ENCODE measurements around the gene SSRP1. TPM values are rescaled to one million over a fixed set of nuclear protein-coding genes. Genes with fewer than 3 reads are reported as not detected.

The SSRP1 gene
- total and polyA plus RNA-seq, 2 of the 13 experiments (the other 11 are each of a cell fraction or from before 2014, with no cell fraction given) = 93.6 to 129 TPM

DNA sequence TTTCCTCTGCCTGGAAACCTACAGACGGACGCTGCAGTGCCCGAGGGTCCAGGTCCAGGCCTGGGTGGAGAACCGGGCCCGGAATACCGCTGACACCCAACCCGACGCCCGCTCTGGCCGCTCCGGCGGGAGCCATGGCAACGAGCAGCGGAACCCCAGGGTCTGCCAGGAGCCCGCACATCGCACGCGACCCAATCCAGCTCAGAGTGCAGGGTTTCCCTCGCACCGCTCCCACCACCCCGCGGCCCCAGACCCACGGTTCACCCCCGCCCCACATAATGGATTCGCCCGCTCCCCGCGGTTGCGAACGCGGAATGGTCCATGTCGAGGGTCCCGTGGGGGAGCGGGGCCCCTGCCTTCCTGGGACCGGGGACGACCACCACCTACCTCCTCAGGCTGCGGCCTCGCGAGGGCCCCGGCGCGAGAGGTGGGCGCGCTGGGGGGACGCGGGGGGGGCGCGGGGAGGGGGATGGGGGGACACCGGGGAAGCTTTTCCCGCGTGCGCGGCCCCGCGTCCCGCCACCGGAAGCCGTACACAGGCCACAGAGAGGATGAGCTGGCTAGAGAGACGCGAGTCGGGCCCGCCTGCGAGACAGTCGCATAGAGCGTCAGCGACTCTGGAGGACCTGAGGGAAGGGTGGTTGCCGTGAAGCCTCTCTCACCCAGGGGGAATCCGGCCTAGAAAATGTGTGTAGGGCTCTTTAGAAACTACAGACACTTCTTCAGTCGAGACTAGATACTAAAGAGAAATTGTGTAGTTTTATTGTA, at the start of gene SSRP1 (continued):
- TF ChIP-seq ZFP90 (CRISPR knock-in tag; IDR thresholded peaks at IDR 0.05; ENCODE audit: borderline replicate concordance) = no peak
- TF ChIP-seq ZNF850 (CRISPR knock-in tag; conservative IDR thresholded peaks at IDR 0.05) = no peak
- no peak for TF ChIP-seq KDM1A (CRISPR knock-in tag; IDR thresholded peaks at IDR 0.05)
- TF ChIP-seq PHF20 (CRISPR knock-in tag; IDR thresholded peaks at IDR 0.05) = peak; percentile 87
- TF ChIP-seq HOXA9 (CRISPR knock-in tag; IDR thresholded peaks at IDR 0.05; ENCODE audit: borderline replicate concordance) = no peak
- no peak for TF ChIP-seq PLRG1 (conservative IDR thresholded peaks at IDR 0.05)
- no peak for TF ChIP-seq ZNF512B (CRISPR knock-in tag; IDR thresholded peaks at IDR 0.05; ENCODE audit: borderline replicate concordance)
- no peak for TF ChIP-seq HDAC6 (IDR thresholded peaks at IDR 0.05; ENCODE audit: low read depth, low read length)
- peak; percentile 74; the same call in 1 of the 2 replicates for TF ChIP-seq CBFB (CRISPR knock-in tag; IDR thresholded peaks at IDR 0.05)
- no peak for TF ChIP-seq SETDB1 (CRISPR knock-in tag; IDR thresholded peaks at IDR 0.05; ENCODE audit: borderline replicate concordance)
- TF ChIP-seq KLF6 (CRISPR knock-in tag; IDR thresholded peaks at IDR 0.05) = 0 out of 2 replicates have a peak, but pooled peaks have one; percentile 44
- TF ChIP-seq HMGXB3 (CRISPR knock-in tag; IDR thresholded peaks at IDR 0.05; ENCODE audit: borderline replicate concordance) = peak; percentile 43; the same call in 1 of the 2 replicates
- TF ChIP-seq ZNF207 (IDR thresholded peaks at IDR 0.05; ENCODE audit: borderline replicate concordance) = no peak
- peak; percentile 53; the same call in 1 of the 2 replicates for TF ChIP-seq ZNF749 (CRISPR knock-in tag; IDR thresholded peaks at IDR 0.05; ENCODE audit: borderline replicate concordance)
- no peak for TF ChIP-seq ZEB1 (IDR thresholded peaks at IDR 0.05; ENCODE audit: insufficient replicate concordance, low read depth)
- TF ChIP-seq RFXAP (CRISPR knock-in tag; IDR thresholded peaks at IDR 0.05; ENCODE audit: borderline replicate concordance) = peak; percentile 64; the same call in 1 of the 2 replicates
- TF ChIP-seq ZNF292 (CRISPR knock-in tag; IDR thresholded peaks at IDR 0.05; ENCODE audit: borderline replicate concordance, low read depth) = no peak
- TF ChIP-seq NAIF1 (CRISPR knock-in tag; IDR thresholded peaks at IDR 0.05; ENCODE audit: borderline replicate concordance) = no peak
- TF ChIP-seq ZNF12 (CRISPR knock-in tag; IDR thresholded peaks at IDR 0.05) = 0 out of 2 replicates have a peak, but pooled peaks have one; percentile 14
- TF ChIP-seq JARID2 (CRISPR knock-in tag; IDR thresholded peaks at IDR 0.05; ENCODE audit: insufficient replicate concordance) = no peak

Measured in HepG2 (cell line).